Liver (tissue), 9 donors: ENCODE measurements around the gene CDH26. TPM values are rescaled to one million over a fixed set of nuclear protein-coding genes. Genes with fewer than 3 reads are reported as not detected.

ENCODE experiments used
- DNase-seq: peaks from one replicate; pipeline ENCODE4 v3.0.0-alpha.2; 2017; ENCODE audit warnings: low spot score
- H3K27ac ChIP-seq, 2 donors: one replicate each; pipeline ENCODE4 v1.7.0; 2013; ENCODE audit warnings: inconsistent platforms in 2 of 2, low read length in 2 of 2, control low read depth in 1 of 2, low read depth in 1 of 2, mild to moderate bottlenecking in 1 of 2
- H3K27me3 ChIP-seq, 4 donors: one replicate each; pipeline versions ENCODE4 v1.6.1 to v1.7.0; 2013; ENCODE audit warnings: low read length in 3 of 4, inconsistent platforms in 1 of 4, mild to moderate bottlenecking in 1 of 4, moderate library complexity in 1 of 4; ENCODE audit not compliant: control insufficient read depth in 4 of 4, insufficient read depth in 4 of 4
- H3K36me3 ChIP-seq, 4 donors: one replicate each; pipeline versions ENCODE4 v1.6.1 to v1.7.0; 2013; ENCODE audit warnings: low read length in 3 of 4, mild to moderate bottlenecking in 3 of 4, low read depth in 1 of 4, moderate library complexity in 1 of 4; ENCODE audit not compliant: control insufficient read depth in 4 of 4, insufficient read depth in 3 of 4
- H3K4me1 ChIP-seq, 4 donors: one replicate each; pipeline versions ENCODE4 v1.6.1 to v1.7.0; 2013; ENCODE audit warnings: low read length in 3 of 4, mild to moderate bottlenecking in 3 of 4, moderate library complexity in 1 of 4; ENCODE audit not compliant: control insufficient read depth in 4 of 4, insufficient read depth in 4 of 4
- H3K4me3 ChIP-seq, 3 donors: one replicate each; pipeline versions ENCODE4 v1.6.1 to v1.7.0; 2013; ENCODE audit warnings: low read length in 3 of 3, control low read depth in 1 of 3, low read depth in 1 of 3, mild to moderate bottlenecking in 1 of 3
- H3K9ac ChIP-seq, 2 donors: one replicate each; pipeline ENCODE4 v1.7.0; 2013; ENCODE audit warnings: low read length in 2 of 2, mild to moderate bottlenecking in 2 of 2, moderate library complexity in 2 of 2, control low read depth in 1 of 2, low read depth in 1 of 2
- H3K9me3 ChIP-seq, 4 donors: one replicate each; pipeline versions ENCODE4 v1.6.1 to v1.7.0; 2013; ENCODE audit warnings: low read length in 3 of 4; ENCODE audit not compliant: control insufficient read depth in 4 of 4
- ATF3 ChIP-seq: IDR thresholded peaks from 2 replicates; pipeline ENCODE4 v1.6.1; 2016; ENCODE audit warnings: antibody characterized with exemption
- CTCF ChIP-seq: fragments of 150-350 bp; IDR thresholded peaks from 2 replicates; pipeline ENCODE4 v1.5.1; 2017; ENCODE audit warnings: improper control_type of control experiment, low read depth, low read length; ENCODE audit not compliant: missing input control
- EGR1 ChIP-seq, 2 donors: IDR thresholded peaks; 2 replicates each; pipeline ENCODE4 v1.6.1; 2016 to 2018; ENCODE audit warnings: antibody characterized with exemption in 2 of 2, low read depth in 2 of 2
- FOXA1 ChIP-seq: IDR thresholded peaks from 2 replicates; pipeline ENCODE4 v1.6.1; 2016; ENCODE audit warnings: antibody characterized with exemption
- FOXA2 ChIP-seq: IDR thresholded peaks from 2 replicates; pipeline ENCODE4 v1.6.1; 2016; ENCODE audit warnings: antibody characterized with exemption
- GABPA ChIP-seq, 2 donors: IDR thresholded peaks in 1 of 2; conservative IDR thresholded peaks in 1 of 2; 2 replicates each; pipeline ENCODE4 v1.6.1; 2016; ENCODE audit warnings: antibody characterized with exemption in 2 of 2, mild to moderate bottlenecking in 1 of 2, moderate library complexity in 1 of 2
- HNF4A ChIP-seq, 2 donors: conservative IDR thresholded peaks; 2 replicates each; pipeline ENCODE4 v1.6.1; 2016; ENCODE audit warnings: antibody characterized with exemption in 2 of 2, mild to moderate bottlenecking in 2 of 2
- HNF4G ChIP-seq: IDR thresholded peaks from 2 replicates; pipeline ENCODE4 v1.6.1; 2016; ENCODE audit warnings: antibody characterized with exemption
- JUND ChIP-seq, 2 donors: IDR thresholded peaks; 2 replicates each; pipeline ENCODE4 v1.6.1; 2016; ENCODE audit warnings: antibody characterized with exemption in 2 of 2
- MAX ChIP-seq: IDR thresholded peaks from 2 replicates; pipeline ENCODE4 v1.6.1; 2016; ENCODE audit warnings: antibody characterized with exemption
- NR2F2 ChIP-seq: IDR thresholded peaks from 2 replicates; pipeline ENCODE4 v1.6.1; 2016; ENCODE audit warnings: antibody characterized with exemption
- RAD21 ChIP-seq, 2 donors: IDR thresholded peaks; 2 replicates each; pipeline ENCODE4 v1.6.1; 2016; ENCODE audit warnings: antibody characterized with exemption in 2 of 2, mild to moderate bottlenecking in 2 of 2
- REST ChIP-seq: IDR thresholded peaks from 2 replicates; pipeline ENCODE4 v1.6.1; 2016; ENCODE audit warnings: antibody characterized with exemption, mild to moderate bottlenecking
- RXRA ChIP-seq, 2 donors: IDR thresholded peaks; 2 replicates each; pipeline ENCODE4 v1.6.1; 2017 to 2018; ENCODE audit warnings: antibody characterized with exemption in 2 of 2, mild to moderate bottlenecking in 1 of 2
- SP1 ChIP-seq: IDR thresholded peaks from 2 replicates; pipeline ENCODE4 v1.6.1; 2018; ENCODE audit warnings: antibody characterized with exemption, mild to moderate bottlenecking
- TAF1 ChIP-seq: conservative IDR thresholded peaks from 2 replicates; pipeline ENCODE4 v1.6.1; 2016; ENCODE audit warnings: antibody characterized with exemption, mild to moderate bottlenecking
- YY1 ChIP-seq: IDR thresholded peaks from 2 replicates; pipeline ENCODE4 v1.6.1; 2016; ENCODE audit warnings: antibody characterized with exemption, mild to moderate bottlenecking
- ZBTB33 ChIP-seq: IDR thresholded peaks from 2 replicates; pipeline ENCODE4 v1.6.1; 2016; ENCODE audit warnings: antibody characterized with exemption
- WGBS: extraction: QIAGEN DNeasy Blood & Tissue Kit; methylation state at CpG from one replicate; pipeline ENCODE4 v1.1.7; 2013; 5-methylcytosine and 5-hydroxymethylcytosine counted together
- polyA plus RNA-seq, 2 donors: library from polyadenylated mRNA; stranded (reverse) in 1 of 2; unstranded in 1 of 2; fragments of 200-250 nt in 1 of 2; fragments of >200 nt in 1 of 2; fragmentation: Nextera tagmentation in 1 of 2; extraction: Ambion mirVana in 1 of 2; gene quantifications; one replicate each; pipeline versions ENCODE4 v1.2.1 to v1.2.3, GENCODE V29; 2013 to 2015
- total RNA-seq, 2 donors: library from RNA; depleted of rRNA; stranded (reverse); fragments of >200 nt; gene quantifications; one replicate each; pipeline ENCODE4 v1.2.3, GENCODE V29; 2014
- donor health status: healthy.
- donor health status: healthy.
- donor health status: healthy.
- donor health status: healthy.
- donor health status: healthy.

Gene CDH26
- under 1 TPM; 0.59 to 0.70 TPM for total RNA-seq
- polyA plus RNA-seq: under 1 TPM; 0.03 to 0.28 TPM

GRCh38 chr20:59958123-59958522 lies at the start of gene CDH26:
Gene CDH26, plus strand, starts transcription at chr20:59958423. Its CDS starts 304 bp downstream, at chr20:59958727.
- Histone ChIP-seq H3K9ac (no peak within 1 kb of the TSS), H3K27me3 (peaks cover 0 to 15% (median 8%) of the 10 kb centered on the region in 4 donors), H3K9me3 (no peaks in the 10 kb centered on the region), H3K36me3 (no peaks in the 10 kb centered on the region), H3K4me3 (no peak within 1 kb of the TSS), H3K27ac (no peak within 1 kb of the TSS), H3K4me1 (peaks cover 0 to 3% (median 1%) of the 10 kb centered on the region in 4 donors)
- 80% methylated on average over 5 of the region's 5 CpGs for WGBS
- no peak for DNase-seq
- TF ChIP-seq FOXA1 (no peak), SP1 (no peak), REST (no peak), CTCF (no peak), MAX (no peak), JUND (IDR thresholded peaks at IDR 0.05) (no peak), EGR1 (IDR thresholded peaks at IDR 0.05; ENCODE audit: low read depth in 2 of 2) (no peak)

GRCh38 chr20:59908855-59909254 lies 49.4 kb upstream of the CDH26 start:
- no peak for DNase-seq

More at GRCh38 chr20:59908855-59909254, 49.4 kb upstream of the CDH26 start:
- Histone ChIP-seq H3K27me3 (peaks cover 0 to 2% (median under 1%) of the 10 kb centered on the region in 4 donors), H3K36me3 (no peaks in the 10 kb centered on the region), H3K4me3 (no peak overlapping the region), H3K9me3 (no peaks in the 10 kb centered on the region), H3K27ac (no peak overlapping the region), H3K4me1 (no peaks in the 10 kb centered on the region), H3K9ac (no peak overlapping the region)
- TF ChIP-seq ZBTB33 (no peak), HNF4A (conservative IDR thresholded peaks at IDR 0.05) (no peak), EGR1 (IDR thresholded peaks at IDR 0.05; ENCODE audit: low read depth in 2 of 2) (no peak), GABPA (IDR thresholded peaks at IDR 0.05 in 1 of 2, conservative IDR thresholded peaks at IDR 0.05 in 1 of 2) (no peak), FOXA1 (no peak), REST (no peak), FOXA2 (no peak), RAD21 (IDR thresholded peaks at IDR 0.05) (no peak), TAF1 (no peak), NR2F2 (no peak), RXRA (IDR thresholded peaks at IDR 0.05) (no peak), CTCF (no peak), JUND (IDR thresholded peaks at IDR 0.05) (no peak), HNF4G (no peak), ATF3 (no peak), SP1 (no peak), YY1 (no peak), MAX (no peak)
- WGBS: 88% methylated on average over 5 of the region's 5 CpGs
